ENCODE measurements around the gene HNRNPLL. TPM values are rescaled to one million over a fixed set of nuclear protein-coding genes. Genes with fewer than 3 reads are reported as not detected.

HNRNPLL gene
- total and polyA plus RNA-seq, 2 of the 8 experiments (the other 6 are each of a cell fraction or from before 2014, with no cell fraction given), result 18.6 to 69.3 TPM

DNA sequence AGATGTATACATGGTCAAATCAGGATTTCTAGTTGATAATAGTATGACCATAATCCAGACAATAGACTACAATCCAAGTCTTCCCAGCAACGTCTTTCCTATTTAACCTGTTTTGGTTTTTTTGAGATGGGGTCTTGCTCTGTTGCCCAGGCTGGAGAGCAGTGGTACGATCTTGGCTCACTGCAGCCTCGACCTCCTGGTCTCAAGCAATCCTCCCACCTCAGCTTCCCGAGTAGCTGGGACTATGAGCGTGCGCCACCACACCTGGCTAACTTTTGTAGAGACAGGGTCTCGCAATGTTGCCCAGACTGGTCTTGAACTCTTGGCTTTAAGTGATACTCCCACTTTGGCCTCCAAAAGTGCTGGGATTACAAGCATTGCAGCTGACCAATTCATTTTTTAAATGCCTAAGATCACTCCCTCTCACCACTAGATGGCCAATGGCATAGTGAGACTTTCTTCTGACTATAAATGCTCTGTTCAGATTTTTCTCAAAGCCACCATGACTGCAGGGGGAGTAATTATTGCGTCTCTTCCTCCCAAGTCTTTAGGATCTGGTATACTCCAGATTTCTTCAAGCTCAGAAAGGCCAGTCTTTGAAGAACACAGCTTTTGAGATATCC lies 47.6 kb downstream of the HNRNPLL start:
- Histone ChIP-seq H3K36me3 (ENCODE audit: control insufficient read depth in 2 of 4, insufficient read depth in 4 of 4, low read length in 3 of 4) (peaks cover 0 to 2% (median under 1%) of the 10 kb centered on the region in 4 experiments; a peak in 3 of 8 replicates), H2BK20ac (ENCODE audit: low read length) (no peak overlapping the region), H4K20me1 (replicated peaks in 1 of 2; ENCODE audit: control insufficient read depth in 1 of 2, insufficient read depth in 2 of 2, low read length in 2 of 2) (no peaks in the 10 kb centered on the region), H3K79me1 (ENCODE audit: low read depth, low read length) (no peaks in the 10 kb centered on the region), H3K23me2 (ENCODE audit: low read depth, low read length) (no peaks in the 10 kb centered on the region), H3K4me2 (ENCODE audit: insufficient read depth in 1 of 2, low read depth in 2 of 2, low read length in 2 of 2) (no peak overlapping the region), H3K27ac (ENCODE audit: low read depth, low read length) (no peak overlapping the region), H4K91ac (replicated peaks; ENCODE audit: insufficient read length, low read length) (no peak overlapping the region), H3K4me3 (ENCODE audit: extremely low read depth in 1 of 4, insufficient read depth in 2 of 4, low read depth in 3 of 4, low read length in 4 of 4) (no peak overlapping the region), H2BK12ac (ENCODE audit: low read depth, low read length) (no peak overlapping the region), H4K5ac (ENCODE audit: insufficient read length, low read depth, low read length) (no peak overlapping the region), H3K18ac (ENCODE audit: extremely low read depth, low read length) (no peak overlapping the region), H3K4ac (replicated peaks; ENCODE audit: insufficient read length, low read depth, low read length) (no peak overlapping the region), H3K9me3 (ENCODE audit: insufficient read depth in 2 of 2, low read depth in 1 of 2, low read length in 1 of 2) (no peaks in the 10 kb centered on the region), H3K56ac (replicated peaks; ENCODE audit: insufficient read length, low read depth, low read length) (no peak overlapping the region), H3K79me2 (ENCODE audit: control insufficient read depth in 1 of 2, insufficient read depth in 2 of 2, low read length in 2 of 2) (no peaks in the 10 kb centered on the region), H3K14ac (ENCODE audit: insufficient read length) (no peak overlapping the region), H3K9ac (replicated peaks in 1 of 4; ENCODE audit: extremely low read depth in 1 of 4, low read depth in 3 of 4, low read length in 3 of 4) (no peak overlapping the region), H2BK15ac (ENCODE audit: low read length) (no peak overlapping the region), H4K8ac (ENCODE audit: extremely low read depth, insufficient read depth, low read length) (no peak overlapping the region), H3K4me1 (replicated peaks in 1 of 4; ENCODE audit: control insufficient read depth in 3 of 4, insufficient read depth in 4 of 4, low read length in 3 of 4) (no peaks in the 10 kb centered on the region), H2BK120ac (replicated peaks; ENCODE audit: low read depth, low read length) (no peak overlapping the region), H3K27me3 (replicated peaks in 1 of 4; ENCODE audit: control insufficient read depth in 3 of 4, extremely low read depth in 1 of 4, insufficient read depth in 3 of 4, low read length in 3 of 4) (no peaks in the 10 kb centered on the region), H2BK5ac (ENCODE audit: low read depth, low read length) (no peak overlapping the region), H3K23ac (ENCODE audit: insufficient read length) (no peak overlapping the region), H2AFZ (ENCODE audit: low read length) (no peak overlapping the region), H2AK5ac (ENCODE audit: low read depth, low read length) (no peak overlapping the region)
- DNase-seq (ENCODE audit: low read depth in 1 of 2, low spot score in 2 of 2) (no peak), FAIRE-seq (peak; percentile 57)
- POLR2A ChIA-PET (ENCODE audit: partially characterized antibody), result interaction anchor here (0.8 to 2.5 kb wide), 5 partner anchors 10 to 196 kb away, joined by 3 to 11 read pairs (median 4); partner anchors contain the start of gene SRSF7
- 97% methylated on average over 8 of the region's 8 CpGs; no CpG with 5 or more reads in 1 of the 2 experiments for WGBS, 2 experiments (ENCODE audit: extremely low coverage in 1 of 2, insufficient coverage in 1 of 2, insufficient read length in 1 of 2, insufficient replicate concordance in 2 of 2, low coverage in 1 of 2, low lambda C conversion rate in 2 of 2, missing lambda C conversion rate in 1 of 2)
- CTCF ChIA-PET (ENCODE audit: partially characterized antibody), result interaction anchor here (0.5 to 5.9 kb wide), 19 partner anchors 9 to 240 kb away, joined by 3 to 38 read pairs (median 4); no protein-coding TSS in a partner anchor
- TF ChIP-seq SIRT6 (IDR thresholded peaks at IDR 0.05; ENCODE audit: low read length), result no peak
- TF ChIP-seq TCF12 (IDR thresholded peaks at IDR 0.05; ENCODE audit: low read depth, low read length), result no peak
- TF ChIP-seq, protein P1, sequence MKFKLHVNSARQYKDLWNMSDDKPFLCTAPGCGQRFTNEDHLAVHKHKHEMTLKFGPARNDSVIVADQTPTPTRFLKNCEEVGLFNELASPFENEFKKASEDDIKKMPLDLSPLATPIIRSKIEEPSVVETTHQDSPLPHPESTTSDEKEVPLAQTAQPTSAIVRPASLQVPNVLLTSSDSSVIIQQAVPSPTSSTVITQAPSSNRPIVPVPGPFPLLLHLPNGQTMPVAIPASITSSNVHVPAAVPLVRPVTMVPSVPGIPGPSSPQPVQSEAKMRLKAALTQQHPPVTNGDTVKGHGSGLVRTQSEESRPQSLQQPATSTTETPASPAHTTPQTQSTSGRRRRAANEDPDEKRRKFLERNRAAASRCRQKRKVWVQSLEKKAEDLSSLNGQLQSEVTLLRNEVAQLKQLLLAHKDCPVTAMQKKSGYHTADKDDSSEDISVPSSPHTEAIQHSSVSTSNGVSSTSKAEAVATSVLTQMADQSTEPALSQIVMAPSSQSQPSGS (IDR thresholded peaks at IDR 0.05; ENCODE audit: low read length), result no peak
- no peak for TF ChIP-seq CHD2 (IDR thresholded peaks at IDR 0.05; ENCODE audit: low read length)
- peak; percentile 90; the same call in 1 of the 2 replicates for TF ChIP-seq KDM1A (IDR thresholded peaks at IDR 0.05; ENCODE audit: borderline replicate concordance, low read length)
- TF ChIP-seq, protein P2, sequence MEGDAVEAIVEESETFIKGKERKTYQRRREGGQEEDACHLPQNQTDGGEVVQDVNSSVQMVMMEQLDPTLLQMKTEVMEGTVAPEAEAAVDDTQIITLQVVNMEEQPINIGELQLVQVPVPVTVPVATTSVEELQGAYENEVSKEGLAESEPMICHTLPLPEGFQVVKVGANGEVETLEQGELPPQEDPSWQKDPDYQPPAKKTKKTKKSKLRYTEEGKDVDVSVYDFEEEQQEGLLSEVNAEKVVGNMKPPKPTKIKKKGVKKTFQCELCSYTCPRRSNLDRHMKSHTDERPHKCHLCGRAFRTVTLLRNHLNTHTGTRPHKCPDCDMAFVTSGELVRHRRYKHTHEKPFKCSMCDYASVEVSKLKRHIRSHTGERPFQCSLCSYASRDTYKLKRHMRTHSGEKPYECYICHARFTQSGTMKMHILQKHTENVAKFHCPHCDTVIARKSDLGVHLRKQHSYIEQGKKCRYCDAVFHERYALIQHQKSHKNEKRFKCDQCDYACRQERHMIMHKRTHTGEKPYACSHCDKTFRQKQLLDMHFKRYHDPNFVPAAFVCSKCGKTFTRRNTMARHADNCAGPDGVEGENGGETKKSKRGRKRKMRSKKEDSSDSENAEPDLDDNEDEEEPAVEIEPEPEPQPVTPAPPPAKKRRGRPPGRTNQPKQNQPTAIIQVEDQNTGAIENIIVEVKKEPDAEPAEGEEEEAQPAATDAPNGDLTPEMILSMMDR (IDR thresholded peaks at IDR 0.05; ENCODE audit: control extremely low read depth in 1 of 3, insufficient read depth in 1 of 3, low read depth in 1 of 3, low read length in 3 of 3), result peak in 2 of 3 experiments; percentile 43 to 66; a peak in 2 of 4 replicates
- TF ChIP-seq RAD21 (IDR thresholded peaks at IDR 0.05 in 1 of 2, conservative IDR thresholded peaks at IDR 0.05 in 1 of 2; ENCODE audit: low read depth in 2 of 2, low read length in 2 of 2), result peak; percentile 35; a peak in 2 of 4 replicates
- no peak for TF ChIP-seq TBP (IDR thresholded peaks at IDR 0.05; ENCODE audit: low read depth, low read length)

All from H1 (cell line).